HG03575 (cell line): ENCODE measurements around the gene ZDHHC9.

Experiments used
- ATAC-seq: cut with Tn5 transposase; IDR thresholded peaks from one replicate; pipeline ENCODE4 v1.9.1; 2021; ENCODE audit not compliant: unreplicated experiment, insufficient number of reproducible peaks, low FRiP score; ENCODE audit errors: extremely low read depth

The ZDHHC9 gene

GRCh38 chrX:129790808-129791207 is 52.9 kb downstream of the ZDHHC9 start:
- ATAC-seq = no peak

- ATAC-seq = no peak
Measured at GRCh38 chrX:129790146-129790545, 53.5 kb downstream of the ZDHHC9 start.

GRCh38 chrX:129788527-129788926 is 55.2 kb downstream of the ZDHHC9 start:
- no peak for ATAC-seq

- ATAC-seq = no peak
Measured at GRCh38 chrX:129787336-129788055, 56.2 kb downstream of the ZDHHC9 start.

- ATAC-seq = peak; percentile 60
Measured at GRCh38 chrX:129786210-129786651, 57.5 kb downstream of the ZDHHC9 start.

- no peak for ATAC-seq
Measured at GRCh38 chrX:129785160-129785947, 58.3 kb downstream of the ZDHHC9 start.

GRCh38 chrX:129784371-129784770 is 59.3 kb downstream of the ZDHHC9 start:
- no peak for ATAC-seq

- ATAC-seq = no peak
Measured at GRCh38 chrX:129783291-129783713, 60.4 kb downstream of the ZDHHC9 start.

- no peak for ATAC-seq
Measured at GRCh38 chrX:129782706-129783105, 61.0 kb downstream of the ZDHHC9 start.

- no peak for ATAC-seq
Measured at GRCh38 chrX:129781680-129782495, 61.8 kb downstream of the ZDHHC9 start.

GRCh38 chrX:129781134-129781672 is 62.5 kb downstream of the ZDHHC9 start:
- peak; percentile 46 for ATAC-seq

- no peak for ATAC-seq
Measured at GRCh38 chrX:129780441-129781105, 63.1 kb downstream of the ZDHHC9 start.

GRCh38 chrX:129779747-129780146 is 63.9 kb downstream of the ZDHHC9 start, which contains the start of gene SASH3:
Gene SASH3 (plus strand): TSS chrX:129779949. CDS start chrX:129780098, 149 bp downstream.
- no peak for ATAC-seq

- no peak for ATAC-seq
Measured at GRCh38 chrX:129779086-129779672, 64.5 kb downstream of the ZDHHC9 start.

- ATAC-seq = no peak
Measured at GRCh38 chrX:129777218-129778030, 66.3 kb downstream of the ZDHHC9 start.

- no peak for ATAC-seq
Measured at GRCh38 chrX:129773649-129774458, 69.8 kb downstream of the ZDHHC9 start.
